AG09309 (cell line): ENCODE results near the gene MKRN1.
"Not testable (repeated sequence)": the region's sequence is repeated elsewhere in the genome, so short reads cannot be mapped to it uniquely, and the experiment has no call there.

Experiments used
- DNase-seq: peaks from one replicate; pipeline ENCODE4 v3.0.0-alpha.2; 2010; ENCODE audit warnings: low read depth
- H3K4me3 ChIP-seq: 2 replicates; pipeline ENCODE4 v1.5.1; 2011; ENCODE audit warnings: mild to moderate bottlenecking, low read depth, low read length, moderate library complexity; ENCODE audit not compliant: control insufficient read depth
- CTCF ChIP-seq: IDR thresholded peaks from 2 replicates; pipeline ENCODE4 v1.5.1; 2011; ENCODE audit warnings: mild to moderate bottlenecking, low read depth, low read length, inconsistent platforms; ENCODE audit not compliant: insufficient read depth, control insufficient read depth; ENCODE audit errors: missing control alignments

Gene MKRN1

DNA sequence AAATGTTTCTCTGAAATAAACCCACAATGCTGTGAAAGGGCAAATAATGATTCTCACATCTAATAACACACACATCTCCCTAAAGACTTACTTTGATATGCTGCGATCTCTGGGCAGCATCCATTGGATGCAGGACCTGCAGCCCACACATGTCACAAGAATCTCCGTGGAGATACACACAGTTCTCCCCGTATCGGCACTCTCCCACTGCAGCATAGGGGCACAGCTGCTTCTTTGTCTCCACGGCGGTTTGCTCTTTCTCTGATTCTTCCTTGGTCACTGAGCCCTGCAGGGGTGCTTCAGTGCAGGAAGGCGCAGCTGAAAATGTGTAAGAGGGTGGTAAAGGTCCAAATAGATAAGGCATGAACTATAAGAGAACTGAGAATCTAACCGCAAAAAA is 20.4 kb downstream of the MKRN1 start:
- DNase-seq = no peak
- H3K4me3 ChIP-seq = no peak overlapping the region
- no peak for TF ChIP-seq CTCF

GRCh38 chr7:140458201-140458600 is 21.1 kb downstream of the MKRN1 start:
- DNase-seq = no peak
- no peak overlapping the region for H3K4me3 ChIP-seq
- no peak for TF ChIP-seq CTCF

- H3K4me3 ChIP-seq = no peak overlapping the region
- DNase-seq = no peak
- no peak for TF ChIP-seq CTCF
Observed at GRCh38 chr7:140456551-140457051, 22.7 kb downstream of the MKRN1 start.

GRCh38 chr7:140455743-140456142 is 23.6 kb downstream of the MKRN1 start:
- TF ChIP-seq CTCF = no peak
- no peak for DNase-seq
- no peak overlapping the region for H3K4me3 ChIP-seq

- DNase-seq = no peak
- H3K4me3 ChIP-seq = no peak overlapping the region
- no peak for TF ChIP-seq CTCF
Observed at GRCh38 chr7:140454657-140455015, 24.7 kb downstream of the MKRN1 start.

DNA sequence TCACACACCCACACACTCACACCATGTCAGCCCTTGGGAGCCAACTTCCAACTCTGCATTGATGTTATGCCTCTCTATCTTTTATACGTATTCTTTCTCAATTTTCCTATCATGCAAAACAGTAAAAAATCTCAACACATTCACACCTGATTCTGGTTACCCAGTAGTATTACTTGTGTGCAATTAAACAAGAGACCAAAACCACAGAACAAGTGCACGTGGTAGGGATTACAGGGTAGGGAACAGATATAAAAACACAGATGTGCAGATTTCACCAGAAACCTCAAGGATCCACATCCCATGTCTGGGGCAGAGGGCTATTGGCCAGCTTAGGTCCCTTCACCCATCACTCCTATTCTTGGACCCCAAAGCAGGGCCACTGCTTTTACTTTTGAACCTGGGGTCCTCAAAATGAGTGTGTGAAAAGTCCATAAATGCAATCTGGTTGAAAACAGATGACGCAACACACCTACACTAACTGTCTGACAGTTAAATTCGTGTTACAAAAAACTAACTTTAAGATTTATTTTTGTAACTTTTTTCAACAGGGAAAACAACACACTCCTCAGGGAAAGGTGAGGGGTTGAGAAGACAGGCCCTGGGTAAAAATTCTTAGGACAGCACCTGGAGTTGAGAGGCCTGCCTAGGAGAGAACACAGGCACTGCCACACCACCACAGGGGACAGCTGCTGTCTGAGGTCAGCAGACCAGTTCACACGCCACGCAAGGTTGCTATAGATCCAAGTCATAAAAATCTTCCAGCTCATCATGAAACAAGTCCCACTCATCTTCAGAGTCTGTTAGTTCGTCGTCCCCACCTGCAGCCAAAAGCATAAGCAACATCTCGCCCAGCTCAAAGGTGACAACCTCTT is 25.3 kb downstream of the MKRN1 start:
- DNase-seq, H3K4me3 ChIP-seq: not testable (repeated sequence)

DNA sequence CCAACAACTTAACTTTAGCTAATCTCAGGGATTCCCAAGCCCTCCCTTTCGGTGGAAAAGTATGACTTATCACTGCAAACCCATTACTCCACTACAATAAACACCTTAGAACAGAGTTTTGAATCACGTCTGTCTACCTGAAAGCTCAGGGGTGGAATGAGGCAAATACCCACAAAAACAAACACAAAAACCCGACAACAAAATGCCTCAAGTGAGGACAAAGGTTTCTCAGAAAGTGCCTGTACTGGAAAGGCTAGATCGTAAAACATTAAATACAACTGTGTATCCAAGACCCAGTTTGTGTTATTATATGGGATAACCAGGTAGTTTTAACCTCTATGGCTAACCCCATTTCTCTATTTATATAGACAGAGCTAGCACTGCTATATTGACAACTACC is 26.0 kb downstream of the MKRN1 start:
- DNase-seq = no peak
- no peak for TF ChIP-seq CTCF
- H3K4me3 ChIP-seq = no peak overlapping the region
